Erythroblast (primary cell): ENCODE results near the gene CAV2.
A peak's percentile ranks its signal among the peaks of the same experiment; 100 is the strongest.

ENCODE experiments used
- DNase-seq, 2 experiments: peaks; one replicate each; lab custom pipeline; 2025; lab: John Stamatoyannopoulos, UW
- GATA1 ChIP-seq: IDR thresholded peaks from 2 replicates; pipeline ENCODE4 v1.6.1; 2011; ENCODE audit warnings: low read depth, mild to moderate bottlenecking, control low read depth, low read length, moderate library complexity
- POLR2A ChIP-seq: IDR thresholded peaks from 2 replicates; pipeline ENCODE4 v1.6.1; 2011; ENCODE audit warnings: mild to moderate bottlenecking, low read length

Gene CAV2, protein sequence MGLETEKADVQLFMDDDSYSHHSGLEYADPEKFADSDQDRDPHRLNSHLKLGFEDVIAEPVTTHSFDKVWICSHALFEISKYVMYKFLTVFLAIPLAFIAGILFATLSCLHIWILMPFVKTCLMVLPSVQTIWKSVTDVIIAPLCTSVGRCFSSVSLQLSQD

DNA sequence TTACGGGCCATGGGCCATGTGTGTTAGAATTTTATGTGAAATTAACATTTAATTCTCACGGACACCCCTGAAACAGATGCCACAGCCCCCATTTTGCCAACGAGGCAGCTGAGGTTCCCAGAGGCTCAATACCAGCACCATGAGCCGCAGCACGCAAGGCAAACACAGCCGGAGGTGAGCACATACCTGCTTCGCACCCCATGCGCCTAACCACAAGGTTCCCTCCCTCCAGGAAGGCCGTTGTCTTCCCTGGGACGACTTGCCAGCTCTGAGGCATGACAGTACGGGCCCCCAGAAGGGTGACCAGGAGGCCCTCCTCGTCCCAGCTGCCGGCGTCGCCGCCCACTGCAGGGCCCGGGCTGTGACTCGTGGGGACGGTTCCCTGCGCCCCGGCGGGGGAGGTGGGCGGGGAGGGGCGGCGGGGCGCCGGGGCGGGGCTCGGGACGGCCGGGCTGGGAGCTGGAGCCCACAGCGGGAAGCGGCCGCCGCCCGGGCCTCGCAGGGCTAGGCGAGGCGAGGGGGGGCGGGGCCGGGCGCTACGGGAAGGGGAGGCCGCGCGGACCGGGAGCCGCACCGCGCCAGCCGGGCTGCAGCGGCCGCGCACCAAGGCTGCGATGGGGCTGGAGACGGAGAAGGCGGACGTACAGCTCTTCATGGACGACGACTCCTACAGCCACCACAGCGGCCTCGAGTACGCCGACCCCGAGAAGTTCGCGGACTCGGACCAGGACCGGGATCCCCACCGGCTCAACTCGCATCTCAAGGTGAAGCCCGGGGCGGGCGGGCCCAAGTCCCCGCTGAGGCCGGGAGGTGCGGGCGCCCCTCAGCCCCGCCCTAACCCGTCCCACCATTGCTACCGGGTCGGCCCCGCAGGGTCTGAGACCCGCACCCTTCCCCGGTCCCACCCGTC, at the start of gene CAV2:
CAV2 (plus strand) TSS at position 571 of the 910 bp plus-strand sequence; CDS start at position 615, 44 bp downstream.
- DNase-seq = peak; percentile 59 to 63

DNA sequence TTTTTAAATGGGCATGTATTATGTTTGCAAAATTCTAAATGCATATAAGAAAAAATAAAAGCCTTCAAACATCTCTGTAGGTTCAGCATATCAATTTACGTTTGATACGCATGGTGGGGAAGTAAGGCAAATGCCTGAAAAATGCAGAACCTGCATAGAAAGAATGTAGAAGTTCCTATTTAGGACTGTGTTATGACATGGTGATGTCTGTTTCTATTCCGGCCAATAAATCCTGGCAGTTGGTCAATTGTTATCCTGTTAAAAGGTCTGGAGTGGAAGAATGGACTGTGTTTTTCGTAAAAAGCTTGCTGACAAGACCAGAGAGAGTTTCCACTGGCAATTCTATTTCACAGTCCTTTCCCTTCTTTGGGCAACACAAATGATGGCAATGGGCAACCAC, 49.6 kb upstream of the CAV2 start:
- no peak for DNase-seq

More for the DNA sequence above, at the start of gene CAV2:
- TF ChIP-seq GATA1 (no peak), POLR2A (no peak)

DNA sequence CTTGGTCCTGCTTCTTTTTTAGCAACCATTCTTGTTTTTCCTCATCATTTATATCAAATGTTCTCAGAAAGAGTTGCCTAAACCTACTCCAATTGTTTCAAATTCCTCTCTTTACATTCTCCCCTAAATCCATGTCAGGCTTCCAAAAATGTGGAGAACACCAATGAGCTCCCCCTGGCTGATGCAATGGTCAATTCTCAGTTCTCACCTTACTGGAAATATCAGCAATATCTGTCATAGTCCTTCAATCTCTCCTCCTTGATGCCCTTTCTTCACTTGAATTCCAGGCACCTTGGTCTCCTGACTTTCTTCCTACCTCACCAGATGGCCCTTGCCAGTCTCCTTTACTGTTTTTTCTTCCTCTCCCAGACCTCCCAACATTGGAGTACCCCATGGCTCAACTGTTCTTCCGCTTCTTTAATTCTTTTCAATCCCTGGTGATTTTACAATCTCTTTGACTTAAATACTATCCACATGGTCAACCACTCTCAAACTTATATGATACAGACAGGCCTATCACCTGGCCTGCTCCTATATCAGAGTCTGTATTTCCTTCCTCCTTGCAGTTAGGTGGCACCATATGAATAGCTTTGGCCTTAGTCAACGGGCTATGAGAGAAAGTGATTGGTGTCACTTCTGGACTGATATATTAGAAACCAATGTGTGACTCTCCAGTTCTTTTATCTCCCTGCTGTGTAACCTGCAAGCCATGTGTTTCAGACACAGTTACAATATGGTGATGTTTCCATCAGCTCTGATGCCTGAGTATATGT, 47.4 kb upstream of the CAV2 start:
- no peak for DNase-seq
- no peak for TF ChIP-seq POLR2A
- TF ChIP-seq GATA1 = no peak

More for the DNA sequence above, 49.6 kb upstream of the CAV2 start:
- TF ChIP-seq GATA1 = no peak
- TF ChIP-seq POLR2A = no peak

DNA sequence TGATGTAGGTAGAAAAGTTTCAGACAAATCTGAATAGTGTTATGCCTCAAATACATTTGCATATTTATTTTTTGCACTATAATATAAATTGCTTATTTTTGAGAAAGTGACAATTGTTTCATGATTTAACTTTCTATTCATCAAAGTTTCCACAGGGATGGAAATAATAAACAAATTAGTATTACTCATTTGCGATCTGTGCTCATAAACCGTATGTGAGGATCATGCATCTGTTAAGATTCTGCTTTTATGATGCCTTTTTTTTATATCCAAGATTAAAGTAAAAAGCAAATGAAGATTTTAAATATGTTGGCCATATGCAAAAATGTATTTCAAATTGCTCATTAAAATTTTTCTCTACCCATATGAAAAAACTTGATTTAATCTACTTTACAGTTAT, 45.2 kb upstream of the CAV2 start:
- no peak for TF ChIP-seq POLR2A
- no peak for TF ChIP-seq GATA1
- DNase-seq = no peak

DNA sequence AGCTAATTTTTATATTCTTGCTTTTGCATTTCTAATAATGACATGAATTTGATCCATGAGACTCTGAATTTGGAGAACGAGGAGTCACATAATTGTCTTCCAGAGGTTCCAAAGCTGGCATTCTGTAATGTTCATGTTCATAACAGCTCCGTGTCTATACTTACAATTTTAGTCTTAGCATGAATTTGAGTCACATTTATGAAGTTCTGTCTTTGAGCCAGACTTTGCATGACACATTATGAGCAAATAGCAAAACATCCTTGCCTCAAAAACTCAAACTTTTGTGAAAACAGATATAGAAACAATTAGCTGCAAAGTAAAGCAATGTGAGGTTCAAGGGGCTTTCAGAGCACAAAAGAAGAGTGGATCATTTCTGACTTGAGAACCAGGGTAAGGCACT, 44.5 kb upstream of the CAV2 start:
- TF ChIP-seq GATA1 = no peak
- TF ChIP-seq POLR2A = no peak
- DNase-seq = no peak

DNA sequence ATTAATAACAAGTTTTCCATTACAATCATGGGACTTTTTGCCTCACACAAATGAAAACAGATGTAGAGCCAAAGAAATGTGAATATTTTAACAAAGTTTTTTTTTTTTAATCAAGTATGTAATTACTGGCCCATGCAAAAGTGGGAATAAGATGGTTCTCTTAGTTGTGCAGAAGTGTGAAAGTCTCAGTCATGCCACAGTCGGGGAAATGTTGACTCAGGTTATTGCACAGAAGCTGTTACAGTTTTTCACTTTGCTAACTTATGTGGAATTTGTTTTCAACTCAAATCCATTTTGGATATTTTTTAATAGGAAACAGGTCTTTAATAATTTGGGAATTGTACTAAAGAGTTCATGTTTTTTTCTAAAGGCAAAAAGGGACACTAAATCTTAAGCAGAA, 44.0 kb upstream of the CAV2 start:
- no peak for TF ChIP-seq GATA1
- no peak for TF ChIP-seq POLR2A
- no peak for DNase-seq

DNA sequence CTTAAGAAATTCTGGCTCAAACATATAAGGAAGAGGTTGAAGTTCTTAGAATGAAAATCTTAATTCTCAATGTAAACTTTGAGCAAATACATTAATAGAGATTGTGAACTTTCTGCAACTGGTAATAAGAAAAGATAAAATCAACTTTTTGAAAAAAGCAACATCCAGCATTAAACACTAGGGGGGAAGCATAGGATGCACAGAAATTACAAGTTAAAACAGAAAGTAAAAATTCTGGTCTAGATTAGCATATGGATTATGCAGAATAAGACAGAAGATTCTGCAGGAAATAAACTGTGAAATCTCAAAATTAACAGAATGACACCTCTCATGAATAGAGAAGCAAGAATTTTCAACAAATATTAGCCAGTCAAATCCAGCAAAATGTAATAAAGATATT, 38.0 kb upstream of the CAV2 start:
- peak in 1 of 2 experiments; percentile 17 for DNase-seq
- TF ChIP-seq POLR2A (no peak), GATA1 (no peak)

DNA sequence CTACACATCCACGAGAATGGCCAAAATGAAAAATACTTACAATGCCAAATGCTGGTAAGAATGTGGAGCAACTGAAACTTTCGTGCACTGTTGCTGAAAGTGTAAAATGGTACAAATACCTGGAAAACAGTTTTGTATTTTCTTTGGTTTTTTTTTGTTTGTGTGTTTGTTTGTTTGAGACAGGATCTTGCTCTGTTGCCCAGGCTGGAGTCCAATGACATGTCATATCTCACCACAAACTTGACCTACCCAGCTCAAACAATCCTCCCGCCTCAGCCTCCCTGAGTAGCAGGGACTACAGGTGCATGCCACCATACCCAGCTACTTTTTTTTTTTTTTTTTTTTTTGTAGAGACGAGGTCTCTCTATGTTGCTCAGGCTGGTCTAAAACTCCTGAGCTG, 35.6 kb upstream of the CAV2 start:
- no peak for DNase-seq
- no peak for TF ChIP-seq POLR2A
- TF ChIP-seq GATA1 = no peak

DNA sequence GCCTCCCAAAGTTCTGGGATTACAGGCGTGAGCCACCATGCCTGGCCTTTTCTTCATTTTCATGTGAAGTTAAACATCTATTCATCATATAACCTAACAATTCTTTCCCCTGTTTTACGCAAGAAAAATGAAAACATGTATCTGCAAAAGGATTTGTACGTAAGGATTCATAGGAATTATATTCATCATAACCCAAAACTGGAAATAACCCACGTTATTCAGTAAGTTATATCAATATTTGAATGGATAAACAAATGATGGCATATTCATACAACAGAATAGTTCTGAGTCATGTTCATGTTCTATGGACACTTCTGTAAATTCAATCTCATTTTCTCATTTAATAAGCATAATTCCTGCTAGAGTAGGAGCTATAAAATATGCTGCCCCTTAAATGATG, 35.2 kb upstream of the CAV2 start:
- TF ChIP-seq POLR2A (no peak), GATA1 (no peak)
- no peak for DNase-seq

DNA sequence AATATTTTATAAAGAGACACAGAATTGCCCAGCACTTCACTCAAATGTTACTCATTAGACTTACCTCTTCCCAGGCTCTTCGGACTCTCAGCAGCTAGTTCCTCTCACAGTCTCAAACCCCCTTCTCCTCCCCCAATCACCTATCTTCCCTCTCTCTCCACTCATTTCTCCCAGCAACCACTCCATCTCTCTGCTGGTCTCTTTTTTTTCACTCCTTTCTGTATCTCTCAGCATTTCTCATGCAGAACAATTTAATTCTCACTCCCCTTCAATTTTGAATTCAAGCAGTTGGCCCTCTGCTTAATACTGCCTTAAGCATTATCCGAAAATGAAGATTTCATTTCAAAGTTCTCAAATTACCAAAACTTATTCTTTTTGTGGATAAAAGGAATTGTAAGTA, 34.4 kb upstream of the CAV2 start:
- DNase-seq = peak in 1 of 2 experiments; percentile 18
- TF ChIP-seq POLR2A (no peak), GATA1 (no peak)

DNA sequence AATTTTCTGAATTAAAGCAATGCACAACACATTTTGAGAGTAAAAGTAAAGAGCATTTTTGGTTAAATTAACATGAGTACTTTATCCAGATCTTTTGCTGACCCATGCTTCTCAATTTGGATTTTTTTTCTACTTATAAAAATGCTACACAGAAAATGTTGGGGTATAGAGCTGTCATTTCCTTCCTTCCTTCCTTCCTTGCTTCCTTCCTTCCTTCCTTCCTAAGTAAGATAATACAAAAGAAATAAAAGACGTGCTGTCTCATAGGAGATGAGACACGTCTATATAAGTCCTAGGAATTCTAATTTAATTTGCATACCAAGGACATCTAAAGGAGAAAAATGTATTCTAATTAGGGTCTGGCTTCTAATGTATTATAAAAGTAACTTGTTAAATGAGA, 31.0 kb upstream of the CAV2 start:
- DNase-seq = no peak
- TF ChIP-seq GATA1 = no peak
- TF ChIP-seq POLR2A = no peak

DNA sequence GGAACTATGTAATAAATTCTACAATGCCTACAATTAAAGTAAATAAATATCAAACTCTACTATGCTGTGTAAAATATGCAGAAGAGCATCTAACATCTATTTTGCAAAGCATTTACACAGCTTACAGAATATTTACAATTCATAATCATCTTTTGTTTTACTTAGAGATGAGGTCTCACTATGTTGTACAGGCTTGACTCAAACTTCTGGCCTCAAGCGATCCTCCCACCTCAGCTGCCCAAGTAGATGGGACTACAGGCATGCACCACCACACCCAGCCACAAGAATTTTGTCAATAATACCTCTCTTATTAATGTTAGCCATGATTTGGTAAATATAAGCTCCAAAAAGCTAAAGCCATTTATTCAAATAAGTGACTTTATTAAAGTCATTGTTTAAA, 21.9 kb upstream of the CAV2 start:
- DNase-seq = no peak
- no peak for TF ChIP-seq POLR2A
- TF ChIP-seq GATA1 = no peak

DNA sequence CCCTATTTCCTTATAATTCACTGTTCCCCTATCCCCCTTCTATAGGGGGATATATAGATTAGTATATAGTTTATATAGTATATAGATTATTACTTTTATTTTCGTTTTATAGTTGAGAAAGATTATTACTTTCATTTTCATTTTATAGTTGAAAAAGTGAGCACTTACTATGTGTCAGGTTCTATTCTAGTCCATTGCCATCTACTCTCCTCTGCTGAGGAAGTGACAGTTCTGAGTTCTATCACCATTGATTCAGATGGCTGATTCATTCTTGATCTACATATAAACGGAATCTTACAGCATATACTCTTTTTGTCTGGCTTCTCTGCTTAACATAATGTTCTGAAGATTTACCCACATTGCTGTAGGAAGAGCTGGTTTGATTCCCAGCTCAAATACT, 20.7 kb upstream of the CAV2 start:
- no peak for DNase-seq
- TF ChIP-seq GATA1 = no peak
- TF ChIP-seq POLR2A = no peak
